Cerebellar cortex (tissue), 1 donor: ENCODE results near the gene TUT4.

Experiments used
- DNase-seq: peaks from one replicate; pipeline ENCODE4 v3.0.0-alpha.2; 2015; ENCODE audit warnings: low spot score

The TUT4 gene

DNA sequence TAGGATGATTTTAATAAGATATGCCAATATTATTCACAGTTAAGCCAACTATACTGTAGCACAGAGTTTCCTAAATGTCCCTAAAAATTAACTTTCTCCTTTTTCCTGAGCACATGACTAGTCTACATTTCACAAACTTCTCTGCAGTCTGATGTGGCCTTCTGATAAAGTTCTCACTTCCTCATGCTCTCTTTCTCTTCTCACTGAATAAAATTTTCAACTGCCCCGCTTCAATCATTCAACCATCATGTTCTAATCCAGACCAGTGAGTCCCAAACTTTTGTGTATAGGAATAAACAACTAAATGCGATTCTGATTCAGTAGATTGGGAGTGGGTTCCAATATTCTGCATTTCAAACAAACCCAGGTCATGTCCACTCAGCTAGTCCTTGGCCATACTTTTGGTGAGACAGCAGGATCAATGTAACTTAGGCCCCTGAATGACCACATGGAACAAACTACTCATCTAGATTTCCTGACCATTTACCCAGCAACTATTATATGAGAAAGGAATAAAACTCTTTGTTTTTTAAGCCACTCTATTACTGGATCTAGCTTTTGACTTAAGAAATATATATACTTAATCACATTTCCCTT is 20.1 kb downstream of the TUT4 start:
- DNase-seq: no peak

DNA sequence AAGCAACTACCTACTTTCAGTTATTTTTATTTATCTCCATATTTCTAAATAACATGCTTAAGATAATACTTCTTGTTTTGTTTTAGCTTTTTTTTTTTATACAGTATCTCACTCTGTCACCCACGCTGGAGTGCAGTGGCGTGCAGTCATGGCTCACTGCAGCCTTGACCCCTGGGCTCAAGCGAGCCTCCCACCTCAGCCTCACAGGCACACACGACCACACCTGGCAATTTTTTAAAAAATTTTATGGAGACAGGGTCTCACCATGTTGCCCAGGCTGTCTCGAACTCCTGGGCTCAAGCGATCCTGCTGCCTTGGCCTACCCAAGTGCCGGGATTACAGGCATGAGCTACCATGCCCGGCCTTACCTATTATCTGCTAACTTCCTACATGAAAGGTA is 20.6 kb downstream of the TUT4 start:
- DNase-seq: no peak

DNA sequence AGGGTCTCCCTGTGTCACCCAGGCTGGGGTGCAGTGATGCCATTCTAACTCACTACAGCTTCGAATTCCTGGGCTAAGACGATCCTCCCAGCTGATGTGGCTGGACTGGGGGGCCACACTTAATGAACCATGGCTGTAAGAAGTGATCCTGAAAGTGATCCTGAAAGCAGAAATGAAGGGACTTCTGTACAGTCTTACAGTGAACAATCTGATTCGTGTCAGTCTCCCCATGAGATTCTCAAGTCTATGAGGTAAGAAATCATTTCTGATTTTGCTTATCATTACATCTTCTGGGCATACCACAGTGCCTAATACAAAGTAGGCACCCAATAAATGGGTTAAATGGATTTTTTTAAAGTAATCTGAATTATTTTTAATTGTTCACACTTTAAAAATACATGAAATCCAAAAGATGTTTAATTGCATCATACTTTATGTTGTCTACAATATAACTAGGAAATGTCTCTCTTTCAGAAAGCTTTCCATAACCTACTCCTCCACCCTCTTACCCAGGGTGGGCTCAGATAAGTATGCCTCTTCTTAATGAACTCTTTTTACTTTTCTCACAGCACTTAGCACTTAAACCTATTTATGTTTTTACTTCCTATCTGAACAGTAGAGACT is 21.5 kb downstream of the TUT4 start:
- no peak for DNase-seq

DNA sequence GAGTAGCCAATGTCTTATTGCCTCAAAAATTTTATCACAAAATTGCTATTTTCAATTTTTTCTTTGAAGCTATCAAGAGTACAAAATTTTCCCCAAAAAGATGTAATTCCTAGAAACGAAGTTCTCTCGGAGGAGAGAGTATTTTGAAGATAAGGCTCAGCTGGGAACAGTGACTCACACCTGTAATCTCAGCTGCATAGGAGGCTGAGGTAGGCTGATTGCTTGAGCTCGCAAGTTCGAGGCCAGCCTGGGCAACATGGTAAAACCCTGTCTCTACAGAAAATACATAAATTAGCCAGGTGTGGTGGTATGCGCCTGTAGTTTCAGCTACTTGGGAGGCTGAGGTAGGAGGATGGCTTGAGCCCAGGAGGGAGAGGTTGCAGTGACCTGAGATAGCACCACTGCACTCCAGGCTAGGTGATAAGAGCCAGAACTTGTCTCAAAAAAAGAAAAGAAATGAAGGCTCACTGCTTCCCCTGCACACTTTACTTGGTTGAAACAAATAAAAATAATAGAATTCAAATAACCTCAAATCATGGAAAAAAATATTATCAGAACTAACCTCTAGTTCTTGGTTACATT is 22.2 kb downstream of the TUT4 start:
- DNase-seq: no peak

DNA sequence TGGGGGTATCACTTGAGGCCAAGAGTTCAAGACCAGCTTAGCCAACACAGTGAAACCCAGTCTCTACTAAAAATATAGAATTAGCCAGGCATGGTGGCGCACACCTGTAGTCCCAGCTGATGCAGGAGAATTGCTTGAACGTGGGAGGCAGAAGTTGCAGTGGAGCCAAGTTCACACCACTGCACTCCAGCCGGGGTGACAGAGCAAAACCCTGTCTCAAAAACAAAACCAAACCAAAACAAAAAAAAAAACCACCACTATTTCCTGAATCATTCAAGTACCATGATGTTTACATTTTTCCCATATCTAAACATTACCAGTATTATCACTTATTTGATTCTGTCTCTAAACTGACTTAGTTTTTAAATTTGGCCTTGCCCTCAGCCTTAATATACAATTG is 29.5 kb downstream of the TUT4 start:
- DNase-seq: no peak

DNA sequence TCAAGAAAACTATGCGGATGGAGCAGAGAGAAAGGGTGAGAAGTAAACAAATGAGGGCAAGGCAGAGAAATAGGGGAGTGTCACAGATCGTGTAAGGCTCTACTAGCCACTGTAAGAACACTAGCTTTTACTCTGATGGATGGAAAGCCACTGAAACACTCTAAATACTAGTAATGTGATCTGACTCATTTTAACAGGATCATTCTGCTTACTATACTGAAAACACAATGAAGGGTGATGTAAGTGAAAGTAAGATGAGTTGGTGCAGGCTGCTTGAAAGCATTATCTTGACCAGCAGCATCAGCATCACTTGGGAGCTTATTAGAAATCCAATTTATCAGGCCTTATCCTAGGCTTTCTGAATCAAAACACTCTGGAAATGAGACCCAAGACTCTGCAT is 32.7 kb downstream of the TUT4 start:
- DNase-seq: no peak

DNA sequence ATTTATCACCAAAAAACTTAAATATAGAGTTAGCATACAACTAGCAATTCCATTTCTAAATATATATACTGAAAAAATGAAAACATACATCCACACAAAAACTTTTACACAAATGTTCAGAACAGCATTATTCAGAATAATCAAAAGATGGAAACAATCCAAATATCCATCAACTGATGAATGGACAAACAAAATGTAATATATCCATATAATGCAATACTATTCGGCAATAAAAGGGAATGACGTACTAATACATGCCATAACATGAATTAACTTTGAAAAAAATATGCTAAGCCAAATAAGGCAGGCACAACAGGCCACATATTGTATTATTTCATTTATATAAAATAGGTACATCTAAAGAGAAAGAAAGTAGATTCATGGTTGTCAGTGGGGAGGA is 33.9 kb downstream of the TUT4 start:
- no peak for DNase-seq

DNA sequence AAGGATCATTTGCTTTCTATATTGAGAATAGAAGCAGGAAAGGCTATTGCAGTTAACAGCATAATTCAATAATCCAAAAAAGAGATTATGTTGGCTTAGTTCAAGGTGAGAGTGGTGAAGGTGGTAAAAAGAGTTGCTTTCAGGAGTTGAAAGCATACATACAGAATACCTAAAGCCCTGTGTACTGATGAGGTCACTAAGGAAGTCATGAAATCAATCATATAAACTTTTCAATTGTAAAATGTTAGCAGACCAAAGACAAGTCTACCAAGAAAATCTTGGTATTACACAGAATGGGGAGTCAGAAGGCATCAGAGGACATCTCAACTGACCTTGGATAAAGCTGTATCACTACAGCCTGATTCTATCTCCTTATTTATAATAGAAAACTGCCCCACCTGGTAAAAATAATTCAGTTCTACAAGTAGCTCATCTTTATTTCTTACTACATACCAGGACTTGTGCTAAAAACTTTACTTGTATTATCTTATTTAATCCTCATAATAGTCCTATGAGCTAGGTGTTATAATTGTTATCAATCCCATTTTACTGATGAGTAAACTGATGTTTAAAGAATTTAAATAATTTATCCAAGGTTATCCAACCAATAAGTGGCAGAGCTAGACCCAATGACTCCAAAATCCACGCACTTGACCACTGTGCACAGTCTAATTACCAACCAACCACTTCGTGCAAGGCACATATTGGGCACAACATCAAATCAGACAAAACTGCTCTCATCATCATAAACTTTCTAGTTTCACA is 40.9 kb downstream of the TUT4 start:
- no peak for DNase-seq

DNA sequence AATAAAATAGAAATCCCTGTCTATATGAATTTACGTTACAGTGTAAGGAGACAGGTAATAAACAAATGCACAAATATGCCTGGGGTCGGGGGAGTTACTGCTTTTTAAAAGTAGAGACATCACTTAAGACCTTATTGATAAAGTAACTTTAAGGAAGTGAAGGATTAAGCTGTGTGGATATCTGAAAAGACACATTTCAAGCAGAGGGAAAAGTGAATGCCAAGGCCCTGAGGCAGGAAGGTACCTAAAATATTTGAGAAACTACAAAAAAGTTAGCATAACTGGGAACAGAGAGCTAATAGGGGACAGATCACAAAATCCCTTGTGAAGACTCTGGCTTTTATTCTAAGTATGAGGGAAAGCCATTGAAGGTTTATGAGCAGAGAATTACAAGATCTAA is 41.5 kb downstream of the TUT4 start:
- no peak for DNase-seq

DNA sequence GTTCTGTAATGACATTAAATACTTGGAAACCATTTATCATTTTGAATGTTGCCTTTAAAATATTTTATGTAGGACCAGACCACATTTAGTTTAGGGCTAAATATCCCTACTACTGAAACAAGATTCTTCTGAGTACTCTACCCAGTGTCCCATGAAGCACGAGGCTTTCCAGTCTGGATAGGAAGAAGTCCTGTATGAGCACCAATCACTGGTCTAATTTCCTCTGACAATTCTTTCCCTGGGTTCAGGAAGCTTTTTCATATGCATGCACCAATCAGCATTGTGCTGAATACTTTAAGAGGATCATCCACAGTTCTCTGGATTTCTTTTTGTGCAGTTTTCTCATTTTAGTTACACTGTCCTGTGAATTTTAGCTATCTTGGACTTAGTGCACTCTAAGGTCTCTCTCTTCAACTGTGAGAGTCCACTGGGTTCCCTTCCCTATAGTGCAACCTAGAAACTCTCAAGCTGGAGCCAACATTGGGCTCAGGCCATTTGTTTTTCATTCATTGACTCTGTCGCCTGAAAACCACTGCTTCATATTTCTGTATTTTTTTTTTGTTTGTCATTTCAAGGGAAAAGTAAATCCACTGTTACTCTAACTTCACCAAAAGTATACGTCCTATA is 45.9 kb downstream of the TUT4 start:
- DNase-seq: no peak

DNA sequence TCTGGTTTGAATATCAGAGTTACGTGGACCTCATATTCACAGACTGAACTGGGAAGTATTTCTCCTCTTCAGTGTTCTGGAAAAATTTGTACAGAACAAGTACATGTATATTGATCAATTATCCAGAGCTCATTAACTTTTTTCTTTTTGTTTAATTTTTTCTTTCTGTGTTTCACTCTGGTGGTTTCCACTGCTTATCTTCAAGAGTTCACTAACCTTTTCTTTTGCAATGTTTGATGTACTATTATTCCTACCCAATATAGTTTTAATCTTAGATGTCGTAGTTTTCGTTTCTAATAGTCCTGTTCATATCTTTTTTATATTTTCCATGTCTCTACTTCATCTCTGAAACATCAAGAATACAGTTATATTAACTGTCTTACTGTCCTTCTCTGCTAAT is 46.5 kb downstream of the TUT4 start:
- DNase-seq: no peak

DNA sequence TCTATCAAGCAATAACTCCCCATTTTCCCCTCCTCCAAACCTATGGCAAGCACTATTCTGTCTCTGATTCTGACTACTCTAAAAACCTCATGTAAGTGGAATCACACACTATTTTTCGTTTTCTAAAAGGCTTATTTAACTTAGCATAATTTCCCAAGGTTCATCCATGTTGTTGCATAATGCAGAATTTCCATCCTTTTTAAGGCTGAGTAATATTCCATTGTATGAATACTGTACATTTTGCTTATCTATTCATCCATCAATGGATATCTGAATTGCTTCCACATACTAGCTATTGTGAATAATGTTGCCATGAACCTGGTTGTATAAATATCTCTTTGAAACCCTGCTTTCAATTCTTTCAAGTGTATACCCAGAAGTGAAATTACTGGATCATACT is 48.2 kb downstream of the TUT4 start:
- DNase-seq: no peak

DNA sequence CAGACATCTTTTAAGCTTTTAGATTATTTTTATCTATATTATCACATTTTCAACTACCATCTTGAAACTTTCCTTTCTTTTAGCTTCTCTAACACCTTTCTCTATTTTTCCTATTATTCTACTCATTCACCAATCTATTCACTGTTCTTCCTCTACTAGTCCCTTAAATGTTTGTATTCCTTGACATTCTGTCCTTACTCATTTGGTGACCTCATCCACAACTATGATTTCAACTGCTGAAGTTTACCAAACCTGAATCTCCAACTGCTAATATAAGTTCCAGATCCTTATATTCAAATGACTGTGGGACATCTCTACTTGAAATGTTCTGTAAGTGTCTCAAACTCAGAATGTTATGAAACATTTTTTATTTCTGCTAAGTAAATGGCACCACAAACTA is 49.2 kb downstream of the TUT4 start:
- no peak for DNase-seq

DNA sequence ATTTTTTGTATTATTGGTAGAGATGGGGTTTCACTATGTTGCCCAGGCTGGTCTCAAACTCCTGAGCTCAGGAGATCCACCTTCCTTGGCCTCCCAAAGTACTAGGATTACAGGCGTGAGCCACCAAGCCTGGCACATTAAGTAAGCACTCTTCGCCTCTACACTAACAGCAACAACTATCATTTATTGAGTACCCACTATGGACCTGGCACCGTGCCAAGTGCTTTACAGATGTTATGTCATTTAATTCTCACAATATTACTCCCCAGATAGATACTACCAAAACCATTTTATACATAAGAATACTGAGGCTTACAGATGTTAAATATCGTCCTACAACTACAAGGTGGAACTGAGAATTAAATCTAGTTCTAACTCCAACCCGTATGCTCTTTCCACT is 50.1 kb downstream of the TUT4 start:
- no peak for DNase-seq

DNA sequence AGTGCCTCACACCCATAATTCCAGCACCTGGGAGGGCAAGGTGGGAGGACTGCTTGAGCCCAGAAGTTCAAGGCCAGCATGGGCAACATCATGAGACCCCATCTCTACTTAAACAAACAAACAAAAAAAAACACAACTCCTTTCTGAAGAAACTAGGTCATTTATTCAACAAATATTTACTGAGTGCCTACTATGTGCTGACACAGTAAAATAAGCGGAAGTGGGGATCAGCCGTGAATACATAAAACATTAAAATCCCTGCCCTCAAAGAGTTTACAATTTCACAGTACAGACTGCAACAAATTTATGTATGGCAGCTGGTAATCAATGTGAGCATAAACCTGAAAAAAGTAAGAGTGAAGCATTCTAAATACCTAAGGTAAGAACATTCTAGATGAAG is 65.3 kb downstream of the TUT4 start:
- no peak for DNase-seq

DNA sequence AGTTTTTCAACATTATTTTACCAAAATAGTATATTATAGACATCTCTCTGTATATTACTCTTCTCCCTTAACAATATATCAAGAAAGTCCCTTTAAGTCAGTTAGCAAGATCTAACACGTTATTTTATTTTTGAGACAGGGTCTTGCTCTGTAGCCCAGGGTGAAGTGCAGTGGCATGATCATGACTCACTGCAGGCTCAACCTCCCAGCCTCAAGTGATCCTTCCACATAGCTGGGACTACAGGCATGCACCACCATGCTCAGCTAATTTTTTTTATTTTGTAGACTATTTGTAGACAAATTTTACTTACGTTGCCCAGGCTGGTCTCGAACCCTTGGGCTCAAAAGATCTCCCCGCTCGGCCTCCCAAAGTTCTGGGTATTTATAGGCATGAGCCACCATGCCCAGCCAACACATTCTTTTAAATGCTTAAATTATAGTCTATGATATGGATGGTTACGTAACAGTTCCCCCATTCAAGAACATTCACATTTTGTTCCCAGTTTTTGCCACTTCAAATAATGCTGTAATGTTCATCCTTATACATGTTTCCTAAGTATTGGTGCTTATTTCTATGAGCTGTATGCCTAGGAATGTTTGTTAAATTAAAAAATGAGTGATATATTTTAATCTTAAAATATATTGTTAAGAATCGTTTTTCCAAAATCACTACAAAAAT is 70.4 kb downstream of the TUT4 start:
- no peak for DNase-seq

DNA sequence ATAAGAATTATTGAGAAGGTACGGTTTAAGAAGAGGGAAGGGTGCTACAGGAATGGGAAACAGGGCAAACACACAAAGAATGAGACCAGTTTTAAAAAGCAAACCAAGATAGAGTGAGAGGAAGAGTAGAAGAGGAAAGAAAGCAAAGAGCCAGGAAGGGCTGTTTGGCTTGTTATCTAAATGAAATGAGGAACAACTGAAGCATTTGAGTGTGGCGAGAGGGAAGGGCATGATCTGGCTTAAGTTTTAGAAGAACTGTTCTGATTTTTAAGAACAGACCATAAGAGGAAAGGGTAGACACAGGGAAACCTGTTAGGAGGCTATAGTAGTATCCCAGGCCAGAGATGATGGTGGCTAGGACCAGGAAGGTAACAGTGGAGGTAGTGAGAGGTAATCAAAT is 73.8 kb downstream of the TUT4 start:
- DNase-seq: no peak

DNA sequence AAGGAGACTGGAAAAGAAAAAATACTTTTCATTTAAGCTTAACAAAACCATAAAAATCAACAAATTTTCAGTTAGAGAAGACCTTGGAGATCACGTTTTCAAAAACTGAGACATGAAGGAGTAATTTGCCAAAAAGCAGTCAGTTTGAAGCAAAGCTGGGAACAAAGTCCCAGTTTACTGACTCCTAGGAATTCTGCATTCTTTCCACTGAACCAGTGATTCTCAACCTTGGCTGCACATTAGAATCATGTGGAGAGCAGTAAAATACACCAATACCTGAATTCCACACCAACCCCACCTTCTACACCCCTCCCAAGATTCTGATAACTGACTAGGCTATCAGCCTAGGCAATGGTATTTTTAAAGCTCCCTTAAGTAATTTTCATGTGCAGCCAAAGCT is 75.0 kb downstream of the TUT4 start:
- no peak for DNase-seq

DNA sequence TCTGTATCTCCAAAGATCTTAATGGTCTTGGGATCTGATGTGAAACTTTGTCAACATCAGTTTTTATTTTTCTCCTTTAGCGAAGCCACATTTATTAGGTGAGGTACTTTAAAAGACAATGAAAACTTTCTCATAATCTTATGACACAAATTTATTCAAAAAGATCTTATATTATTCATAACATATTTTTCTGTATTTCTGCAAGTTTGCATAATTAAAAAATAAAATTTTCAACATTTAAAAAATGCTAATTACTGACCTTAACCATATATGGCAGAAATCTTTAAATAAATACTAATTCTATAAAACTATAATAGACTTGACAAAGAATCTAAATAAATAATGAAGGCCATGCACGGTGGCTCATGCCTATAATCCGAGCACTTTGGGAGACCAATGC is 75.9 kb downstream of the TUT4 start:
- DNase-seq: no peak

DNA sequence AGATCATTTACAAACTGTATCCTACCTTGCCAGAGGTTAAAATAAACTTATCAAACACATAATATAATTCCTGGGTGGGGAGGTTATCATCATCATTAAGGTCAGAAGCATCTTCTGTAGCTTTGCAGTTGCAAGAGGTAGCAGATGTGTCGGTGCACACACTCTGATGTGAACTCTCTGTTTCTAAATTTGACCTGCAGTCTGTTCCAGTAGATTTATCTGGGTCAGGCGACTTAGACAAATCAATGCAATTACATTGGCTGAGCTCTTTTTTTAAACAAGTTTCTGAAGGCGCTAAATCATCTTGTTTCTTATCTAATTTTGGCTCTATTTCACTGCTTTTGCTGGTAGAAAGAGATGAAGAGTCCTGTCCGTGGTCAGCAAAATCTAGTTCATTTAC is 78.1 kb downstream of the TUT4 start:
- peak; percentile 13 for DNase-seq

DNA sequence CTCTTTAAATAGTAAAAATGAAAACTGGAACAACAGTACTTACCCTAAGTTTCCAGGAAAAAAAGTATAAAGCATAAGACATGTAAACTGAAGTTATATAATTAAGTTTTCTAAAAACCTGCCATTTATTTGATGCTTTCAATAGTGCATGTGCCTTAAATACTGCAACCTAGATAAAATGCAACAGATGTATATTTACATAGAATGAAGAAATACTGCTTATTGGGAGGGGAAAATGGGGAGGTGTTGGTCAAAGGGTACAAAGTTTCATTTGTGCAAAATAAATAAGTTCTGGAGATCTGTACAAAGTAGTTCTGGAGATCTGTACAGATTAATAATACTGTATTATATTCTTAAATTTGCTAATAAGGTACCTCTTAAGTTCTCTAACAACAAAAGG is 79.9 kb downstream of the TUT4 start:
- DNase-seq: no peak

DNA sequence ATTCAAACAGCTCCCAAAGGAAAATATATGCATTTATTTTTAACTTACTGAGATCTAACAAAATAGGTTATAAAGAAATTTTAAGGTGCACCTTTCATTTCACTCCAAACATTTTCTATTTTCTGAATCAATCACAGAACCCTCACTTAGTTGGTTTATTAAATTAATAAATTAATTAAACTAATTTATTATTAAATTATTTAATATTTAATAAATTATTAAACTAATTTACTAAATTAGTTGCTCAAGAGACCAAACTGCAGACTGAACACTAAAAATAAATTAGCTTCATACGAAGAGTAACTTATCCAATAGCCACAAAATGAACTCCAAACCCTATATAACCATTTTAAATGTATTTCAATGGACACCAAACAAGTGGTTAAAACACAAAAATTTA is 80.5 kb downstream of the TUT4 start:
- DNase-seq: no peak
